ENCODE results near the gene PIK3C2A.
"Not testable (repeated sequence)": the region's sequence is repeated elsewhere in the genome, so short reads cannot be mapped to it uniquely, and the experiment has no call there.

Gene PIK3C2A, protein sequence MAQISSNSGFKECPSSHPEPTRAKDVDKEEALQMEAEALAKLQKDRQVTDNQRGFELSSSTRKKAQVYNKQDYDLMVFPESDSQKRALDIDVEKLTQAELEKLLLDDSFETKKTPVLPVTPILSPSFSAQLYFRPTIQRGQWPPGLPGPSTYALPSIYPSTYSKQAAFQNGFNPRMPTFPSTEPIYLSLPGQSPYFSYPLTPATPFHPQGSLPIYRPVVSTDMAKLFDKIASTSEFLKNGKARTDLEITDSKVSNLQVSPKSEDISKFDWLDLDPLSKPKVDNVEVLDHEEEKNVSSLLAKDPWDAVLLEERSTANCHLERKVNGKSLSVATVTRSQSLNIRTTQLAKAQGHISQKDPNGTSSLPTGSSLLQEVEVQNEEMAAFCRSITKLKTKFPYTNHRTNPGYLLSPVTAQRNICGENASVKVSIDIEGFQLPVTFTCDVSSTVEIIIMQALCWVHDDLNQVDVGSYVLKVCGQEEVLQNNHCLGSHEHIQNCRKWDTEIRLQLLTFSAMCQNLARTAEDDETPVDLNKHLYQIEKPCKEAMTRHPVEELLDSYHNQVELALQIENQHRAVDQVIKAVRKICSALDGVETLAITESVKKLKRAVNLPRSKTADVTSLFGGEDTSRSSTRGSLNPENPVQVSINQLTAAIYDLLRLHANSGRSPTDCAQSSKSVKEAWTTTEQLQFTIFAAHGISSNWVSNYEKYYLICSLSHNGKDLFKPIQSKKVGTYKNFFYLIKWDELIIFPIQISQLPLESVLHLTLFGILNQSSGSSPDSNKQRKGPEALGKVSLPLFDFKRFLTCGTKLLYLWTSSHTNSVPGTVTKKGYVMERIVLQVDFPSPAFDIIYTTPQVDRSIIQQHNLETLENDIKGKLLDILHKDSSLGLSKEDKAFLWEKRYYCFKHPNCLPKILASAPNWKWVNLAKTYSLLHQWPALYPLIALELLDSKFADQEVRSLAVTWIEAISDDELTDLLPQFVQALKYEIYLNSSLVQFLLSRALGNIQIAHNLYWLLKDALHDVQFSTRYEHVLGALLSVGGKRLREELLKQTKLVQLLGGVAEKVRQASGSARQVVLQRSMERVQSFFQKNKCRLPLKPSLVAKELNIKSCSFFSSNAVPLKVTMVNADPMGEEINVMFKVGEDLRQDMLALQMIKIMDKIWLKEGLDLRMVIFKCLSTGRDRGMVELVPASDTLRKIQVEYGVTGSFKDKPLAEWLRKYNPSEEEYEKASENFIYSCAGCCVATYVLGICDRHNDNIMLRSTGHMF (N-terminal part only)
- total RNA-seq: 110 to 115 reads per million in 2 donors

- DNase-seq: peak; percentile 85
These were observed at the start of gene PIK3C2A for GRCh38 chr11:17207317-17208256. Gene PIK3C2A, minus strand, starts transcription at chr11:17207986. Its CDS starts 38,245 bp downstream, at chr11:17169741.

DNA sequence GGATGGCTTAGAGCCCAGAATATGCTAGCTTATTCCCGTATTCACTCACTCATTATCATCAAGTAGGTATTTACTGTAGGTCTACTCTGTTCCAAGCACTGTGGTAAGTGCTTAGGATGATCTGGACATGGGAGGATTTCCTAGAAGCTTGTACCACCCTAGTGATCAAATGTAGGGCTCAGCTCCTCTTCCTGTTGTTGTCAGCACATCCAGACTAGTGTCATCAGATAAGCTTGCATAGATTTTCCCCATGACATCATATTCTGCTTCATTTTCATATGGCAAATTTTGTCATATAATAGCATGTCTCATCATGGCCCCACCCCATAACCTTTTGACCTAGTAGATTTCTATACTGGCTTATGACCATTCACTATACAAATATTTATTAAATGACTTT lies 49.4 kb upstream of the PIK3C2A start:
- no peak for DNase-seq

- no peak for DNase-seq
These were observed 48.7 kb upstream of the PIK3C2A start for GRCh38 chr11:17256512-17256911.

GRCh38 chr11:17252704-17253103 lies 44.9 kb upstream of the PIK3C2A start:
- no peak for DNase-seq

DNA sequence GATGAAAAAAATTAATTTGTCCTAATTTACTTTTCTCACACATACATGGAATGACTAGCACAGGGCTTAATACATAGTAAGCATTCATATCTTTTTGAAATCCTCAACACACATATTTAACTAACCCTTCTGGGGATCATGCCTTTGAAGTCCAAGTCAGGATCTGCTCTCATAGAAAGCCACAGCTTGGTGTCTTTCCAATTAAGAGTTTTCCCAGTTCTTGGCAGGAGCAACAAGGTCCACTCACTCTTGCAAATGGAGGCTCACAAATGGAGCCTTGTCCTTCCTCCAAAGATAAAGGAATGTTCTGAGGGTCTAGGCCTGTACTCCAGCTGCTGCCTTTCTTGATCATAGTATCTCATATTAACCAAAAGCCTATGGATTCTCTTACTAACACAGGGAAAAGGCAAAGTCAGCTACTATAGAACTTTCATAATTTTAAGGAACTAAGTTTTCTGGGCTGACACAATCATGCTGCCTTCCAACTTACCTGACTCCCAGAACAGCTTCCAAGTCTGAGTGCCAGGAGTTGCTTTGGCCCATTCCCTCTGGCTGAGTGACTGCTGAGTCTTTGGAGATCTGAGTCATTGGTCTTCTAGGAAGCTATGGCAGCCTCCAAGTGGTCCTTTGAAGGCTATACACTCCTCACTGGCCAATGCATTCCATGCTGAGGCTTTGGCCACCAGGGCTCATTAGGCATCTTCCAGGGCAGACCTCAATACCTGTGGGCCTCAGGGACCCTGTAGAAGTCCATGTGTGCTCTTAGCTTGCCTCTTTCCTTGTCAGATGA lies 43.0 kb upstream of the PIK3C2A start:
- no peak for DNase-seq

GRCh38 chr11:17244046-17244445 lies 36.3 kb upstream of the PIK3C2A start:
- DNase-seq: no peak

DNA sequence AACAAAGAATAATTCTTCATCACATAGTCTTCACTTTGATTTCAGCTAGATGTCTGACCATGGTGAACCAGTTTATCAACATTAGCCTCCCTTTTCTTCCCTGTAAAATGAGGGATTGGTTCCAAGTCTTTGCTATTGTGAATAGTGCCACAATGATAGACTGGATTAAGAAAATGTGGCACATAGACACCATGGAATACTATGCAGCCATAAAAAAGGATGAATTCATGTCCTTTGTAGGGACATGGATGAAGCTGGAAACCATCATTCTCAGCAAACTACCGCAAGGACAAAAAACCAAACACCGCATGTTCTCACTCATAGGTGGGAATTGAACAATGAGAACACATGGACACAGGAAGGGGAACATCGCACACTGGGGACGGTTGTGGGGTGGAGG lies 35.2 kb upstream of the PIK3C2A start:
- DNase-seq: not testable (repeated sequence)

DNA sequence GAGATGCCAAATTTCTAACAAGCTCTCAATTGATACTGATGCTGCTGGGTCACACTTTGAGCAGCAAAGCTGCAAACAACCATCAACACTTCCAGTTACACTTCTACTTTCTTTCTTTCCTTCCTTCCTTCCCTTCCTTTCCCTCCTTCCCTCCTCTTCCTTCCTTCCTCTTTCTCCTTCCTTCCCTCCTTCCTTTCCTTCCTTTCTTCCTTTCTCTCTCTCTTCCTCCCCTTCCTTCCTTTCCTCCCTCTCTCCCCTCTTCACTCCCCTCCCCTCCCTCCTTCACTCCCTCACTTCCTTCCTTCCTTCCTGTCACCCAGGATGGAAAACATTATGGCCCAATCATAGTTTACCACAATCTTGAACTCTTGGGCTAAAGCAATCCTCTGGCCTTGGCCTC lies 33.0 kb upstream of the PIK3C2A start:
- DNase-seq: no peak

DNA sequence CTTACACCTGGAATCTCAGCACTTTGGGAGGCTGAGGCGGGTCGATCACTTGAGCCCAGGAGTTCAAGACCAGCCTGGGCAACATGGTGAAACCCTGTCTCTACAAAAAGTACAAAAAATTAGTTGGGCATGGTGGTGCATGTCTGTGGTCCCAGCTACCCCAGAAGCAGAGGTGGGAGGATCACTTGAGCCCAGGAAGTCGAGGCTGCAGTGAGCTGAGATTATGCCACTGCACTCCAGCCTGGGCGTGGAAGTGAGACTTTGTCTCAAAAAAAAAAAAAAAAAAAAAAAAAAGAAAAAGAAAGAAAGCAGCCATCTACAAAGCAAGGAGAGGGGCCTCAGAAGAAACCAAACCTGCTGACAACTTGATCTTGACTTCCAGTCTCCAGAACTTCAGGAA lies 32.1 kb upstream of the PIK3C2A start:
- DNase-seq: not testable (repeated sequence)

DNA sequence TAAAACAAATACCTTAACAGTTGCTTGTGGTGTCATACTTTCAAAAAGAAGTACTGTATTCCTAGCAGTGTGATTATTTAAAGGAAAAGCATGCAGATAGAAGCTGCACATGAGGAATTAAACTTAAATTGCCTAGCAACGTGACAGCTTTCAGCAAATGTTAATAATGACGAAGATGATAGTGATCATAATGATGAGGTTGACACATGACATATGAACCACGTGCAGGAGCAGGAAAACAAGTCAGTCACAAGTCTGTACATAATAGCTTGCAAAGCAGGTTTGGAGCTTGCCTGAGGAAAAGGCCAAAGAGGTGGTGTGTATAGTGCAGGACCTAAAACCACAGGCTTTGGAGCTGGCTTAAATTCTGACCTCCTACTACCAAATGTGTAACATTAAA lies 30.6 kb upstream of the PIK3C2A start:
- DNase-seq: no peak

DNA sequence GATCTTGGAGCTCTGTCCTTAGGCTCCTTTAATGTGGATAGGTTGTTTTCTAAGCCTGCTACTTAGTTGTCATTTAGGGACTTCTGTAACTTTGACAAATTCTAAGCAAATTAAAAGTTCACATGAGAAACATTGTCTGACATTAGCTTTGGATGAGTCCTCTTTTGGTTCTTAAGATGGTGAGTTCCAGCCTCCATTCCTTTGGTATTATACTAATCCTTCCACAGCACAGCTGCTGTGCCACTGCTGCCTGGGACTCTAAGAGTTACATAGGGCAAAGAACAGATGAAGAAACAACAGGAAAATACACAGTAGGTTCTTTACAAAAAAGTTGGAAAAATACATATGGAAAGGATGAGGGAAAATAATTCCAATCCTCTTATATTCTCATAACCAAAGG lies 25.3 kb upstream of the PIK3C2A start:
- DNase-seq: no peak

DNA sequence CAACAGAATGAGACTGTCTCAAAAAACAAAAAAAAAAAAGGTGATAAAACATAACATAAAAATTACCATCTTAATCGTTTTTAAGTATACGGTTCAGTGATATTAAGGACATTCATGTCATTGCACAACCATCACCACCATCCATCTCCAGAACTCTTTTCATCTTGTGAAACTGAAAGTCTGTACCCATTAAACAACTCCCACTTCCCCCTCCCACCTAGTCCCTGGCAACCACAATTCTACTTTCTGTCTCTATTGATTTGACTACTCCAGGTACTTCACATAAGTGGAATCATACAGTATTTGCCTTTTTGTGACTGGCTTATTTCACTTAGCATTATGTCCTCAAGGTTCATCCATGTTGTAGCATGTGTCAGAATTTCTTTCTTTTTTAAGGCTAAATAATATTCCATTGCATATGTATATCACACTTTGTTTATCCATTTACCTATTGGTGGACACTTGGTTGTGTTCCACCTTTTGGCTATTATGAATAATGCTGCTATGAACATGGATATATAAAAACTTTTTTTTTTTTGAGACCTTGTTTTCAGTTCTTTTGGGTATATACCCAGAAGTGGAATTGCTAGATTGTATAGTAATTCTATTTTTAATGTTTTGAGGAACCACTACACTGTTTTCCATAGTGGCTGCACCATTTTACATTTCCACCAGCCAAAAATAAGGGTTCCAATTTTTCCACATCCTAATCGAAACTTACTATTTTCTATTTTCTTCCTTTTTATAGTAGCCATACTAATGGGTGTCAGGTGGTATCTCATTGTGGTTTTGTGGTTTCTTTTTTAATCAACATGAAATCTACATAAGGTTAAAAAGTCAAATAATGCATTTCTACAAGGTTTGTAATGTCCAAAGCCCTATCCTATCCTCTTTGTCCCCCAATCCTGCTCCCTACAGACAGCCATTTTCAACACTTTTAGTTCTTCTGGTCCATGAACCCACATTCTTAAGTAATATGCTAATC lies 23.4 kb upstream of the PIK3C2A start:
- no peak for DNase-seq

- DNase-seq: no peak
These were observed 21.8 kb upstream of the PIK3C2A start for GRCh38 chr11:17229481-17230152.

DNA sequence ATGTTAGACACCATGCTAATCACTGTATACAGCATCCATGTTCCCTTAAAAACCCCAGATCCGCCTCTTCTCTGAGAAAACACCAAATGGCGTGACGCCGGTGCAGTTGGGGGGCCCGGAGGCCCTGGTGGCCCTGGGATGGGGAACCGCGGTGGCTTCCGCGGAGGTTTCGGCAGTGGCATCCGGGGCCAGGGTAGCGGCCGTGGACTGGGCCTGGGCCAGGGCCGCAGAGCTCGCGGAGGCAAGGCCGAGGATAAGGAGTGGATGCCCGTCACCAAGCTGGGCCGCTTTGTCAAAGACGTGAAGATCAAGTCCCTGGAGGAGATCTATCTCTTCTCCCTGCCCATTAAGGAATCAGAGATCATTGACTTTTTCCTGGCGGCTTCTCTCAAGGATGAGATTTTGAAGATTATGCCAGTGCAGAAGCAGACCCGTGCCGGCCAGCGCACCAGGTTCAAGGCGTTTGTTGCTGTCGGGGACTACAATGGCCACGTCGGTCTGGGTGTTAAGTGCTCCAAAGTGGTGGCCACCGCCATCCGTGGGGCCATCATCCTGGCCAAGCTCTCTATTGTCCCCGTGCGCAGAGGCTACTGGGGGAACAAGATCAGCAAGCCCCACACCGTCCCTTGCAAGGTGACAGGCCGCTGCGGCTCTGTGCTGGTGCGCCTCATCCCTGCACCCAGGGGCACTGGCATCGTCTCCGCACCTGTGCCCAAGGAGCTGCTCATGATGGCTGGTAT lies 20.6 kb upstream of the PIK3C2A start:
- not testable (repeated sequence) for DNase-seq

DNA sequence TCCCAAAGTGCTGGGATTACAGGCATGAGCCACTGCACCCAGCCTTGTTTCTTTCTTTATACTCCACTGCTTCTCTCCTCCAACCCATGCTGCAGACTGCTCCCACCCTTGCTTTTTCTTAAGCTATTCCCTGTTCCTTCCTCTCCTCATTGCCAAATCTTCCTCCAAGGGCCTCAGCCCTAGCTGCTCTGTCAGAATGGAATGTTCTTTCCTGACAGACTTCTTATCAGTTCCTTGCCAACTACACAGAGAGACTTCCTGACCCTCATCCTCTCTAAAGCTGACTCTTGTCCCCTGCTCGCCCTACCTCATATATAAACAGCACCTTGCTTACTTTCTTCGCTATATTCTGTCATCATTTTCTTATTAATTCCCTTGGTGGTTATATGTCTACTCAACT lies 16.9 kb upstream of the PIK3C2A start:
- DNase-seq: no peak

DNA sequence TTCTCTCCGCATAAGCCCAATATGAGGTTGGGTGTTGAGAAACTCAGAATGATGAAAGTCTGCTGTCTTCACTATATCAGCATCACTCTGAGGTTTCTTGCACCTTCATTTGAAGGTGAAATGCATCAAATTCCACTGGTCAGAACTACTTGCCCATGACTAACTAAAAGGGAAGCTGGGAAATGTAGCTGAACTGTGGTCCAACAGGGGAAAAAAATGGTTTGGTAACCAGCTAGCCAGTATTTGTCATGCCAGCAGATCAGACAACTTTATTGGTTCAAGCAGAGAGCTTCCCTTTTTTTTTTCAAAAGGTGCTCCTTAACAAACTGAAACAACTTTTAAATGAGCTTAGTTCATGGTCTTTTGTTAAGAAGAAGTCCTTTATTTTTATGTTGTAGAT lies 14.2 kb upstream of the PIK3C2A start:
- no peak for DNase-seq

DNA sequence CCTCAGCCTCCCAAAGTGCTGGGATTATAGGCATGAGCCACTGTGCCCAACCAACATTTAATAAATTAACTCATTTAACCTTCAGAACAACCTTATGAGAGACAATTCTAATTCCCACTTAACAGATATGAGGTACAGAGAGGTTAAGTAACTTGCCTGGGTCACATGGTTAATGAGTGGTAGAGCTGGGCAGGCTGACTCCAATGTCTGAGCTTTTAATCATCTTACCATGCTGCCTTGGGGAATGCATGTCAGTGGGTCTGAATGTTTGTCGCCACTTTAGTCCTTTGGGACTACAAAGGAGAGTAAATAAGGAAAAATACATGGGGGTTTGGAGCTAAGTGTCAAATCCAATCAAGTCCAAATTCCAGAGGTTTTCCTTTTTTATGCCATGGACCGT lies 11.2 kb upstream of the PIK3C2A start:
- no peak for DNase-seq

GRCh38 chr11:17218403-17218802 lies 10.6 kb upstream of the PIK3C2A start:
- no peak for DNase-seq
